K562 (cell line): ENCODE results near the gene BTRC. TPM values are rescaled to one million over a fixed set of nuclear protein-coding genes. Genes with fewer than 3 reads are reported as not detected.

Experiments used
- ATAC-seq: fragments of 200-7000 bp; cut with Tn5 transposase; 3 replicates; pipeline ENCODE4 v1.9.1; 2020; ENCODE audit warnings: moderate library complexity
- BruUV-seq: library from RNA; stranded (reverse); fragments of 400-500 nt; replicated peaks from 2 replicates; lab custom pipeline; 2021; lab: Mats Ljungman, UMichigan
- CTCF ChIA-PET: fragments of 300-600 bp; formaldehyde crosslinking; extraction: SDS; loops from one replicate; lab custom pipeline; 2021; ENCODE audit warnings: low intra/inter-chr PET ratio; lab: Yijun Ruan, JAX
- POLR2A ChIA-PET: fragments of 300-600, 350-650 bp; sonication (Branson Sonifier 250); formaldehyde crosslinking; extraction: SDS; loops from one replicate; lab custom pipeline; 2021; ENCODE audit warnings: antibody characterized with exemption, inconsistent platforms; lab: Yijun Ruan, JAX
- DNase-seq, 4 experiments: peaks; one replicate each; pipeline versions ENCODE4 v3.0.0 to v3.0.0-alpha.2; 2011 to 2018; ENCODE audit warnings: low spot score in 3 of 4, mixed read lengths in 3 of 4; ENCODE audit errors: extremely low read depth in 1 of 4
- FAIRE-seq: peaks from 2 replicates; lab custom pipeline; 2011; peaks lifted over from hg19 to GRCh38; lab: Jason Lieb, UNC
- H2AFZ ChIP-seq: 2 replicates; pipeline ENCODE4 v1.6.0; 2011; ENCODE audit warnings: low read depth, low read length, control low read depth, inconsistent platforms
- H3K27ac ChIP-seq: fragments of 200-600 bp; 3 replicates; pipeline ENCODE4 v1.8.0; 2011; ENCODE audit warnings: low read depth, mild to moderate bottlenecking, control low read depth, inconsistent platforms, low read length, moderate library complexity, mixed read lengths; ENCODE audit errors: extremely low read depth
- H3K27me3 ChIP-seq, 2 experiments: fragments of 300-600 bp in 1 of 2; 2 replicates in 1 of 2; 3 replicates in 1 of 2; pipeline versions ENCODE4 v1.6.0 to v1.8.0; 2011; ENCODE audit warnings: inconsistent platforms in 2 of 2, low read length in 2 of 2, mild to moderate bottlenecking in 1 of 2, mixed read lengths in 1 of 2, moderate library complexity in 1 of 2; ENCODE audit not compliant: control insufficient read depth in 2 of 2, insufficient read depth in 2 of 2
- H3K36me3 ChIP-seq: fragments of 300-600 bp; 3 replicates; pipeline ENCODE4 v1.8.0; 2011; ENCODE audit warnings: mild to moderate bottlenecking, low read length, inconsistent platforms; ENCODE audit not compliant: control insufficient read depth, insufficient read depth
- H3K4me1 ChIP-seq, 2 experiments: fragments of 200-600 bp in 1 of 2; replicated peaks in 1 of 2; 2 replicates in 1 of 2; 3 replicates in 1 of 2; pipeline versions ENCODE4 v1.5.1 to v1.8.0; 2011; ENCODE audit warnings: inconsistent platforms in 2 of 2, low read length in 2 of 2, mild to moderate bottlenecking in 1 of 2, mixed read lengths in 1 of 2, moderate library complexity in 1 of 2; ENCODE audit not compliant: control insufficient read depth in 2 of 2, insufficient read depth in 2 of 2
- H3K4me2 ChIP-seq: 2 replicates; pipeline ENCODE4 v1.6.1; 2011; ENCODE audit warnings: low read length, control low read depth, inconsistent platforms, mixed read lengths; ENCODE audit not compliant: insufficient read depth
- H3K4me3 ChIP-seq: fragments of 200-600 bp; sonication (generic), shearing (Covaris generic); 2 replicates; pipeline ENCODE4 v1.5.1; 2016; ENCODE audit warnings: control low read depth, inconsistent platforms
- H3K79me2 ChIP-seq: fragments of 200-600 bp; 3 replicates; pipeline ENCODE4 v1.8.0; 2011; ENCODE audit warnings: low read length, inconsistent platforms; ENCODE audit not compliant: control insufficient read depth, insufficient read depth
- H3K9ac ChIP-seq, 2 experiments: 2 replicates each; pipeline versions ENCODE4 v1.6.0 to v1.6.1; 2011; ENCODE audit warnings: low read depth in 2 of 2, low read length in 2 of 2, control low read depth in 1 of 2, inconsistent platforms in 1 of 2, mild to moderate bottlenecking in 1 of 2, mixed read lengths in 1 of 2; ENCODE audit not compliant: insufficient read depth in 1 of 2
- H3K9me1 ChIP-seq: one replicate; pipeline ENCODE4 v1.6.0; 2011; ENCODE audit warnings: inconsistent platforms, mild to moderate bottlenecking, low read length, moderate library complexity; ENCODE audit not compliant: control insufficient read depth, insufficient read depth
- H3K9me3 ChIP-seq: replicated peaks from 2 replicates; pipeline ENCODE4 v1.5.1; 2011; ENCODE audit warnings: low read depth, low read length, inconsistent platforms; ENCODE audit not compliant: control insufficient read depth, insufficient read depth
- H4K20me1 ChIP-seq: replicated peaks from 2 replicates; pipeline ENCODE4 v1.6.1; 2011; ENCODE audit warnings: low read length, inconsistent platforms, mixed read lengths; ENCODE audit not compliant: control insufficient read depth, insufficient read depth
- NFIC ChIP-seq: fragments of 450-650 bp; IDR thresholded peaks from 2 replicates; pipeline ENCODE4 v1.6.1; 2017; ENCODE audit warnings: mild to moderate bottlenecking, inconsistent platforms
- NR2C1 ChIP-seq, 2 experiments: fragments of 450-650 bp; IDR thresholded peaks; 2 replicates each; pipeline ENCODE4 v1.6.1; 2017; ENCODE audit warnings: mild to moderate bottlenecking in 2 of 2, antibody characterized with exemption in 1 of 2, inconsistent platforms in 1 of 2, missing compliant biosample characterization in 1 of 2, missing genetic modification characterization in 1 of 2
- WGBS: fragments of 100-300 bp; shearing (Covaris generic); methylation state at CpG from one replicate; pipeline ENCODE4 v1.1.6; 2016; ENCODE audit warnings: low coverage, mixed read lengths; ENCODE audit not compliant: insufficient coverage; ENCODE audit errors: missing lambda C conversion rate; 5-methylcytosine and 5-hydroxymethylcytosine counted together
- in situ Hi-C: fragments of 300-500 bp; cut with MboI; formaldehyde crosslinking; loops from 4 replicates; pipeline ENCODE4 v1.15.0; 2018; ENCODE audit warnings: inconsistent platforms, mixed read lengths
- intact Hi-C: fragments of 100-400 bp; cut with micrococcal nuclease; formaldehyde crosslinking; loops from 2 replicates; pipeline ENCODE4 v1.14.2; 2022
- polyA plus RNA-seq, 8 experiments: library from polyadenylated mRNA; depleted of rRNA in 4 of 8; stranded (reverse) in 5 of 8; unstranded in 3 of 8; fragments of >200 nt; fragmentation: Nextera tagmentation in 2 of 8; fragmentation: Illumina TruSeq in 1 of 8; extraction: Ambion mirVana in 2 of 8; extraction: Trizol in 1 of 8; gene quantifications; 2 replicates each; pipeline versions ENCODE4 v1.2.1 to v1.2.3, GENCODE V29; 2011 to 2014; ENCODE audit warnings: inconsistent platforms in 1 of 8, missing spikeins in 1 of 8
- total RNA-seq, 7 experiments: library from RNA; depleted of rRNA in 6 of 7; stranded (reverse); fragments of >200 nt in 6 of 7; fragmentation: Illumina TruSeq in 2 of 7; extraction: Trizol in 2 of 7; gene quantifications; 2 replicates each; pipeline versions ENCODE4 v1.2.1 to v1.2.3, GENCODE V29; 2011 to 2021; ENCODE audit warnings: low replicate concordance in 1 of 7
- TF ChIP-seq, protein P1 (sequence below): sonication (generic); formaldehyde crosslinking; IDR thresholded peaks from 2 replicates; pipeline ENCODE4 v1.8.1; 2023; ENCODE audit warnings: mild to moderate bottlenecking, missing genetic modification reagents, moderate library complexity
- TF ChIP-seq, protein P2 (sequence below): fragments of 450-650 bp; IDR thresholded peaks from 2 replicates; pipeline ENCODE4 v1.7.0; 2016; ENCODE audit warnings: borderline replicate concordance

BTRC gene
- total and polyA plus RNA-seq, 9 of the 15 experiments (the other 6 are each of a cell fraction or from before 2014, with no cell fraction given), result 1.6 to 15.4 (median 7.0) TPM

DNA sequence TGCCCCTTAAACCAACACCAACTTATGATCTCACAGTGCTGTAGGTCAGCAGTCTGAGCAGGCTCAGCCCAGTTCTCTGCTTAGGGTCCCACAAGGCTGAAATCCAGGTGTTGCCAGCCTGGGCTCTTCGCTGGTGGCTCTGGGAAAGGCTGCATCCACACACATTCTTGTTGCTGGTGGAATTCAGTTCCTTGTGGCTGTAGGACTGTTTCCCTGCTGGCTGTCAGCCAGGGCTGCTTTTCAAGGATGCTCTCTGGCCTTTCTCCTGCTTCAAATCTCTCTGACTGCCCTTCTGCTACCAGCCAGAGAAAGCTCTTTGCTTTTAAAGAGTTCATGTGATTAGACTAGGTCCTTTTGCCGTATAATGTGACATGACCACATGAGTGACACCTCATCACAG, 218.8 kb downstream of the BTRC start:
- TF ChIP-seq, protein P1, sequence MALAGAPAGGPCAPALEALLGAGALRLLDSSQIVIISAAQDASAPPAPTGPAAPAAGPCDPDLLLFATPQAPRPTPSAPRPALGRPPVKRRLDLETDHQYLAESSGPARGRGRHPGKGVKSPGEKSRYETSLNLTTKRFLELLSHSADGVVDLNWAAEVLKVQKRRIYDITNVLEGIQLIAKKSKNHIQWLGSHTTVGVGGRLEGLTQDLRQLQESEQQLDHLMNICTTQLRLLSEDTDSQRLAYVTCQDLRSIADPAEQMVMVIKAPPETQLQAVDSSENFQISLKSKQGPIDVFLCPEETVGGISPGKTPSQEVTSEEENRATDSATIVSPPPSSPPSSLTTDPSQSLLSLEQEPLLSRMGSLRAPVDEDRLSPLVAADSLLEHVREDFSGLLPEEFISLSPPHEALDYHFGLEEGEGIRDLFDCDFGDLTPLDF, result no peak
- TF ChIP-seq, protein P2, sequence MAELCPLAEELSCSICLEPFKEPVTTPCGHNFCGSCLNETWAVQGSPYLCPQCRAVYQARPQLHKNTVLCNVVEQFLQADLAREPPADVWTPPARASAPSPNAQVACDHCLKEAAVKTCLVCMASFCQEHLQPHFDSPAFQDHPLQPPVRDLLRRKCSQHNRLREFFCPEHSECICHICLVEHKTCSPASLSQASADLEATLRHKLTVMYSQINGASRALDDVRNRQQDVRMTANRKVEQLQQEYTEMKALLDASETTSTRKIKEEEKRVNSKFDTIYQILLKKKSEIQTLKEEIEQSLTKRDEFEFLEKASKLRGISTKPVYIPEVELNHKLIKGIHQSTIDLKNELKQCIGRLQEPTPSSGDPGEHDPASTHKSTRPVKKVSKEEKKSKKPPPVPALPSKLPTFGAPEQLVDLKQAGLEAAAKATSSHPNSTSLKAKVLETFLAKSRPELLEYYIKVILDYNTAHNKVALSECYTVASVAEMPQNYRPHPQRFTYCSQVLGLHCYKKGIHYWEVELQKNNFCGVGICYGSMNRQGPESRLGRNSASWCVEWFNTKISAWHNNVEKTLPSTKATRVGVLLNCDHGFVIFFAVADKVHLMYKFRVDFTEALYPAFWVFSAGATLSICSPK, result no peak
- TF ChIP-seq NFIC (peak; percentile 86), NR2C1 (IDR thresholded peaks at IDR 0.05) (no peak), NR2C1 (tag; IDR thresholded peaks at IDR 0.05) (no peak)
- H3K36me3 ChIP-seq, result no peaks in the 10 kb centered on the region
- H3K9me1 ChIP-seq, result peaks cover 9% of the 10 kb centered on the region
- intact Hi-C loops (loop anchor here (10.0 kb wide), 1 partner anchor 128 kb away; no protein-coding TSS in a partner anchor), in situ Hi-C loops (loop anchor here (5.0 kb wide), 1 partner anchor 360 kb away; no protein-coding TSS in a partner anchor)
- no peaks in the 10 kb centered on the region; the same call in 1 of the 2 replicates for H4K20me1 ChIP-seq
- no TSS peak for BruUV-seq
- H3K4me1 ChIP-seq, result peaks cover 32 to 59% of the 10 kb centered on the region in 2 experiments
- H3K4me3 ChIP-seq, result no peak overlapping the region
- H3K79me2 ChIP-seq, result no peaks in the 10 kb centered on the region
- no peak for FAIRE-seq
- WGBS, result 78% methylated on average over 1 of the region's 2 CpGs
- H3K9me3 ChIP-seq, result no peaks in the 10 kb centered on the region; the same call in 1 of the 2 replicates
- no peak overlapping the region for H3K9ac ChIP-seq
- POLR2A ChIA-PET, result no interaction called here
- CTCF ChIA-PET, result interaction anchor here (0.7 kb wide), 1 partner anchor 70 kb away, joined by 3 read pairs; no protein-coding TSS in a partner anchor
- H3K27ac ChIP-seq, result no peak overlapping the region
- no peak for ATAC-seq
- DNase-seq, result no peak
- no peak overlapping the region for H3K4me2 ChIP-seq
- H2AFZ ChIP-seq, result no peak overlapping the region
- H3K27me3 ChIP-seq, result no peaks in the 10 kb centered on the region
